H9 (cell line): Measurements from ENCODE around the gene SF1. TPM values are rescaled to one million over a fixed set of nuclear protein-coding genes. Genes with fewer than 3 reads are reported as not detected.

Source experiments
- DNase-seq: peaks from one replicate; pipeline ENCODE4 v3.0.0-alpha.2; 2017
- H2AFZ ChIP-seq: one replicate; pipeline ENCODE4 v1.6.1; 2013; ENCODE audit warnings: mild to moderate bottlenecking, low read length, control low read depth, moderate library complexity
- H2AK5ac ChIP-seq: 2 replicates; pipeline ENCODE4 v1.6.1; 2013; ENCODE audit warnings: low read length, control low read depth, mixed read lengths; ENCODE audit not compliant: insufficient read length
- H2BK120ac ChIP-seq: one replicate; pipeline ENCODE4 v1.6.1; 2013; ENCODE audit warnings: low read depth, mild to moderate bottlenecking, low read length, control low read depth, inconsistent platforms; ENCODE audit not compliant: poor library complexity, severe bottlenecking
- H2BK12ac ChIP-seq: 2 replicates; pipeline ENCODE4 v1.6.1; 2013; ENCODE audit warnings: low read length, control low read depth, mixed read lengths, low read depth; ENCODE audit not compliant: insufficient read length
- H2BK15ac ChIP-seq: 2 replicates; pipeline ENCODE4 v1.6.1; 2013; ENCODE audit warnings: low read depth, low read length, control low read depth
- H2BK20ac ChIP-seq: one replicate; pipeline ENCODE4 v1.6.1; 2013; ENCODE audit warnings: low read depth, mild to moderate bottlenecking, low read length, control low read depth, inconsistent platforms; ENCODE audit not compliant: poor library complexity, severe bottlenecking
- H2BK5ac ChIP-seq: 2 replicates; pipeline ENCODE4 v1.6.1; 2013; ENCODE audit warnings: low read length, control low read depth, mixed read lengths; ENCODE audit not compliant: insufficient read length
- H3K14ac ChIP-seq: 2 replicates; pipeline ENCODE4 v1.6.1; 2013; ENCODE audit warnings: low read length, control low read depth; ENCODE audit not compliant: insufficient read depth
- H3K18ac ChIP-seq: 2 replicates; pipeline ENCODE4 v1.6.1; 2013; ENCODE audit warnings: low read depth, mild to moderate bottlenecking, mixed read lengths, low read length, control low read depth; ENCODE audit not compliant: insufficient read length
- H3K23ac ChIP-seq: 2 replicates; pipeline ENCODE4 v1.6.1; 2013; ENCODE audit warnings: low read length, control low read depth, mixed read lengths, low read depth; ENCODE audit not compliant: insufficient read length
- H3K23me2 ChIP-seq: 2 replicates; pipeline ENCODE4 v1.6.1; 2013; ENCODE audit warnings: low read depth, mild to moderate bottlenecking, mixed read lengths, low read length, control low read depth; ENCODE audit not compliant: insufficient read length, poor library complexity, severe bottlenecking
- H3K27ac ChIP-seq: 2 replicates; pipeline ENCODE4 v1.5.1; 2013; ENCODE audit warnings: low read length, control low read depth, mixed read lengths, low read depth; ENCODE audit not compliant: insufficient read length
- H3K27me3 ChIP-seq: 2 replicates; pipeline ENCODE4 v1.6.1; 2013; ENCODE audit warnings: low read length, control low read depth, inconsistent platforms; ENCODE audit not compliant: insufficient read depth
- H3K4ac ChIP-seq: 2 replicates; pipeline ENCODE4 v1.6.1; 2013; ENCODE audit warnings: low read depth, mild to moderate bottlenecking, control low read depth, inconsistent platforms, low read length, moderate library complexity
- H3K4me1 ChIP-seq: 2 replicates; pipeline ENCODE4 v1.6.1; 2013; ENCODE audit warnings: low read length, control low read depth, inconsistent platforms; ENCODE audit not compliant: insufficient read depth
- H3K4me2 ChIP-seq: 2 replicates; pipeline ENCODE4 v1.6.1; 2013; ENCODE audit warnings: low read length, control low read depth, mixed read lengths; ENCODE audit not compliant: insufficient read length, insufficient read depth
- H3K56ac ChIP-seq: 2 replicates; pipeline ENCODE4 v1.6.1; 2013; ENCODE audit warnings: low read depth, mild to moderate bottlenecking, mixed read lengths, low read length, control low read depth; ENCODE audit not compliant: insufficient read length
- H3K79me1 ChIP-seq: 2 replicates; pipeline ENCODE4 v1.6.1; 2013; ENCODE audit warnings: low read depth, mild to moderate bottlenecking, moderate library complexity, low read length, control low read depth, inconsistent platforms; ENCODE audit not compliant: insufficient read depth, poor library complexity, severe bottlenecking
- H3K79me2 ChIP-seq: 2 replicates; pipeline ENCODE4 v1.6.1; 2013; ENCODE audit warnings: low read length, control low read depth, inconsistent platforms; ENCODE audit not compliant: insufficient read depth
- H3K9ac ChIP-seq: 2 replicates; pipeline ENCODE4 v1.6.1; 2013; ENCODE audit warnings: low read length, control low read depth, mixed read lengths; ENCODE audit not compliant: insufficient read length; ENCODE audit errors: extremely low read depth
- H3K9me3 ChIP-seq: one replicate; pipeline ENCODE4 v1.6.1; 2013; ENCODE audit warnings: low read depth, low read length, inconsistent platforms; ENCODE audit not compliant: control insufficient read depth
- H3T11ph ChIP-seq: one replicate; pipeline ENCODE4 v1.6.1; 2013; ENCODE audit warnings: mild to moderate bottlenecking, low read length, control low read depth, inconsistent platforms
- H4K20me1 ChIP-seq: one replicate; pipeline ENCODE4 v1.6.1; 2013; ENCODE audit not compliant: control insufficient read depth, insufficient read length, insufficient read depth
- H4K5ac ChIP-seq: 2 replicates; pipeline ENCODE4 v1.6.1; 2013; ENCODE audit warnings: low read depth, mild to moderate bottlenecking, mixed read lengths, low read length, control low read depth; ENCODE audit not compliant: insufficient read length
- H4K8ac ChIP-seq: replicated peaks from 2 replicates; pipeline ENCODE4 v1.6.1; 2013; ENCODE audit warnings: low read length, control low read depth, mixed read lengths, low read depth; ENCODE audit not compliant: insufficient read length
- H4K91ac ChIP-seq: 2 replicates; pipeline ENCODE4 v1.6.1; 2013; ENCODE audit warnings: low read depth, mild to moderate bottlenecking, moderate library complexity, mixed read lengths, low read length, control low read depth; ENCODE audit not compliant: insufficient read length
- H3K27ac Mint-ChIP-seq, 3 experiments: 2 replicates in 2 of 3; 3 replicates in 1 of 3; pipeline ENCODE4 v1.8.0; 2020 to 2021; ENCODE audit warnings: mixed read lengths in 3 of 3, mild to moderate bottlenecking in 1 of 3, moderate library complexity in 1 of 3
- H3K27me3 Mint-ChIP-seq: 2 replicates; pipeline ENCODE4 v1.8.0; 2021; ENCODE audit warnings: low read depth, mild to moderate bottlenecking, moderate library complexity, mixed read lengths
- H3K36me3 Mint-ChIP-seq, 3 experiments: 2 replicates in 2 of 3; 3 replicates in 1 of 3; pipeline ENCODE4 v1.8.0; 2020 to 2021; ENCODE audit warnings: low read depth in 3 of 3, mixed read lengths in 3 of 3; ENCODE audit not compliant: insufficient read depth in 1 of 3
- H3K4me1 Mint-ChIP-seq, 2 experiments: 2 replicates each; pipeline ENCODE4 v1.8.0; 2020; ENCODE audit warnings: mixed read lengths in 2 of 2
- H3K4me3 Mint-ChIP-seq, 2 experiments: 2 replicates in 1 of 2; 3 replicates in 1 of 2; pipeline ENCODE4 v1.8.0; 2020 to 2021; ENCODE audit warnings: mild to moderate bottlenecking in 2 of 2, mixed read lengths in 2 of 2, moderate library complexity in 1 of 2
- H3K9me3 Mint-ChIP-seq, 2 experiments: 2 replicates in 1 of 2; 3 replicates in 1 of 2; pipeline ENCODE4 v1.8.0; 2020; ENCODE audit warnings: mild to moderate bottlenecking in 2 of 2, mixed read lengths in 2 of 2, moderate library complexity in 1 of 2
- CTCF ChIP-seq: fragments of 200-600 bp; sonication (generic); conservative IDR thresholded peaks from 3 replicates; pipeline ENCODE4 v1.8.0; 2021; ENCODE audit warnings: antibody characterized with exemption, mild to moderate bottlenecking
- WGBS: extraction: QIAGEN DNeasy Blood & Tissue Kit; methylation state at CpG from one replicate; pipeline ENCODE4 v1.1.7; 2013; ENCODE audit warnings: missing lambda C conversion rate, low lambda C conversion rate, mixed read lengths; ENCODE audit not compliant: insufficient read length; ENCODE audit errors: extremely low coverage; 5-methylcytosine and 5-hydroxymethylcytosine counted together
- total RNA-seq: library from RNA; stranded (reverse); gene quantifications from 2 replicates; pipeline ENCODE4 v1.2.1, GENCODE V29; 2021

Gene SF1
- total RNA-seq, 1 experiment from 2014 or later = 528 TPM

GRCh38 chr11:64771861-64772260, 6.5 kb downstream of the SF1 start:
- no peaks in the 10 kb centered on the region for H3K9me3 Mint-ChIP-seq
- H3K79me1 ChIP-seq = peaks cover 10% of the 10 kb centered on the region
- H4K20me1 ChIP-seq = peaks cover 3% of the 10 kb centered on the region
- no peak overlapping the region for H3K23ac ChIP-seq
- no peak for TF ChIP-seq CTCF
- no peak overlapping the region for H3K27ac ChIP-seq
- H3T11ph ChIP-seq = no peak overlapping the region
- H4K91ac ChIP-seq = no peak overlapping the region
- H3K14ac ChIP-seq = no peak overlapping the region
- H3K4me1 Mint-ChIP-seq = peaks cover 24 to 34% of the 10 kb centered on the region in 2 experiments
- no peak overlapping the region for H2BK20ac ChIP-seq
- no peak overlapping the region for H2BK120ac ChIP-seq
- no peak overlapping the region for H2BK12ac ChIP-seq
- no peak for DNase-seq
- no peaks in the 10 kb centered on the region for H3K23me2 ChIP-seq
- H3K36me3 Mint-ChIP-seq = peaks cover 91 to 100% (median 100%) of the 10 kb centered on the region in 3 experiments
- no peak overlapping the region for H3K56ac ChIP-seq
- H3K4me3 Mint-ChIP-seq = no peak overlapping the region
- H3K4ac ChIP-seq = no peak overlapping the region
- H2AK5ac ChIP-seq = no peak overlapping the region
- peak overlapping the region in 1 of 3 experiments; percentile 86; a peak in 2 of 7 replicates for H3K27ac Mint-ChIP-seq
- no peak overlapping the region for H4K8ac ChIP-seq
- H2AFZ ChIP-seq = no peak overlapping the region
- H3K9me3 ChIP-seq = no peaks in the 10 kb centered on the region
- no peak overlapping the region for H4K5ac ChIP-seq
- no peak overlapping the region for H2BK5ac ChIP-seq
- no CpG with 5 or more reads among the region's 2 CpGs for WGBS
- H3K18ac ChIP-seq = no peak overlapping the region
- peaks cover 19% of the 10 kb centered on the region for H3K79me2 ChIP-seq
- H3K9ac ChIP-seq = no peak overlapping the region
- no peaks in the 10 kb centered on the region for H3K27me3 ChIP-seq
- H3K4me2 ChIP-seq = no peak overlapping the region
- H3K27me3 Mint-ChIP-seq = no peaks in the 10 kb centered on the region
- no peaks in the 10 kb centered on the region for H3K4me1 ChIP-seq
- no peak overlapping the region for H2BK15ac ChIP-seq
